WTC11 (cell line): ENCODE results near the gene PIGR.

Source experiments
- CDX4 ChIP-seq: fragments of 250-450 bp; sonication (Bioruptor Pico); IDR thresholded peaks from 2 replicates; pipeline ENCODE4 v1.9.0; 2021; ENCODE audit warnings: moderate library complexity, mild to moderate bottlenecking, inconsistent platforms, borderline replicate concordance
- CREM ChIP-seq: sonication (generic); formaldehyde crosslinking; IDR thresholded peaks from 2 replicates; pipeline ENCODE4 v1.8.1; 2022; ENCODE audit warnings: mild to moderate bottlenecking, missing genetic modification reagents, moderate library complexity
- CTCF ChIP-seq: fragments of 200-600 bp; IDR thresholded peaks from 2 replicates; pipeline ENCODE4 v1.8.0; 2022; ENCODE audit warnings: antibody characterized with exemption
- ELF4 ChIP-seq: sonication (generic); formaldehyde crosslinking; IDR thresholded peaks from 2 replicates; pipeline ENCODE4 v1.8.1; 2022; ENCODE audit warnings: low read depth, mild to moderate bottlenecking, moderate library complexity, missing genetic modification reagents
- FOXP1 ChIP-seq: sonication (generic); formaldehyde crosslinking; IDR thresholded peaks from 2 replicates; pipeline ENCODE4 v1.8.0; 2022; ENCODE audit warnings: missing genetic modification reagents, mild to moderate bottlenecking, moderate library complexity, borderline replicate concordance
- GABPB1 ChIP-seq: sonication (generic); formaldehyde crosslinking; IDR thresholded peaks from 2 replicates; pipeline ENCODE4 v1.8.1; 2023; ENCODE audit warnings: mild to moderate bottlenecking, missing genetic modification reagents
- MAX ChIP-seq: sonication (generic); formaldehyde crosslinking; IDR thresholded peaks from 2 replicates; pipeline ENCODE4 v1.8.0; 2022; ENCODE audit warnings: mild to moderate bottlenecking, missing genetic modification reagents
- NFATC4 ChIP-seq: fragments of 250-450 bp; sonication (Bioruptor Pico); IDR thresholded peaks from 2 replicates; pipeline ENCODE4 v1.9.0; 2021; ENCODE audit warnings: mild to moderate bottlenecking
- NFE2L1 ChIP-seq: sonication (generic); formaldehyde crosslinking; IDR thresholded peaks from 2 replicates; pipeline ENCODE4 v1.8.1; 2023; ENCODE audit warnings: missing genetic modification reagents
- TCF7 ChIP-seq: sonication (generic); formaldehyde crosslinking; IDR thresholded peaks from 2 replicates; pipeline ENCODE4 v1.8.0; 2022; ENCODE audit warnings: mild to moderate bottlenecking, low read depth, missing genetic modification reagents, moderate library complexity
- ZBTB21 ChIP-seq: sonication (generic); formaldehyde crosslinking; IDR thresholded peaks from 2 replicates; pipeline ENCODE4 v1.8.1; 2023; ENCODE audit warnings: mild to moderate bottlenecking, missing genetic modification reagents, borderline replicate concordance
- ZBTB43 ChIP-seq: sonication (generic); formaldehyde crosslinking; IDR thresholded peaks from 2 replicates; pipeline ENCODE4 v1.8.1; 2023; ENCODE audit warnings: mild to moderate bottlenecking, missing genetic modification reagents
- ZNF512 ChIP-seq: sonication (generic); formaldehyde crosslinking; IDR thresholded peaks from 2 replicates; pipeline ENCODE4 v1.8.1; 2022; ENCODE audit warnings: missing genetic modification reagents, borderline replicate concordance
- ZSCAN18 ChIP-seq: fragments of 250-450 bp; sonication (Bioruptor Pico); IDR thresholded peaks from 2 replicates; pipeline ENCODE4 v2.1.2; 2022; ENCODE audit warnings: mild to moderate bottlenecking, moderate library complexity

GRCh38 chr1:206911064-206911663, 35.1 kb downstream of the PIGR start:
- TF ChIP-seq MAX (CRISPR knock-in tag): no peak
- TF ChIP-seq CDX4 (CRISPR knock-in tag): no peak
- TF ChIP-seq CTCF: peak; percentile 86
- no peak for TF ChIP-seq TCF7 (CRISPR knock-in tag)
- TF ChIP-seq NFATC4: no peak
- no peak for TF ChIP-seq NFE2L1 (CRISPR knock-in tag)
- TF ChIP-seq ELF4 (CRISPR knock-in tag): no peak
- no peak for TF ChIP-seq FOXP1 (CRISPR knock-in tag)
- no peak for TF ChIP-seq ZBTB21 (CRISPR knock-in tag)
- TF ChIP-seq ZNF512 (CRISPR knock-in tag): no peak
- TF ChIP-seq GABPB1 (CRISPR knock-in tag): no peak
- no peak for TF ChIP-seq ZSCAN18 (CRISPR knock-in tag)
- no peak for TF ChIP-seq ZBTB43 (CRISPR knock-in tag)
- TF ChIP-seq CREM: no peak
